GM18873 (cell line): ENCODE data around the gene SOCS2.
"Not testable (repeated sequence)": the region's sequence is repeated elsewhere in the genome, so short reads cannot be mapped to it uniquely, and the experiment has no call there.

Experiments
- ATAC-seq: cut with Tn5 transposase; IDR thresholded peaks from one replicate; pipeline ENCODE4 v1.9.1; 2021; ENCODE audit warnings: mild to moderate bottlenecking, moderate library complexity, moderate number of reproducible peaks; ENCODE audit not compliant: unreplicated experiment, low FRiP score

The SOCS2 gene

DNA sequence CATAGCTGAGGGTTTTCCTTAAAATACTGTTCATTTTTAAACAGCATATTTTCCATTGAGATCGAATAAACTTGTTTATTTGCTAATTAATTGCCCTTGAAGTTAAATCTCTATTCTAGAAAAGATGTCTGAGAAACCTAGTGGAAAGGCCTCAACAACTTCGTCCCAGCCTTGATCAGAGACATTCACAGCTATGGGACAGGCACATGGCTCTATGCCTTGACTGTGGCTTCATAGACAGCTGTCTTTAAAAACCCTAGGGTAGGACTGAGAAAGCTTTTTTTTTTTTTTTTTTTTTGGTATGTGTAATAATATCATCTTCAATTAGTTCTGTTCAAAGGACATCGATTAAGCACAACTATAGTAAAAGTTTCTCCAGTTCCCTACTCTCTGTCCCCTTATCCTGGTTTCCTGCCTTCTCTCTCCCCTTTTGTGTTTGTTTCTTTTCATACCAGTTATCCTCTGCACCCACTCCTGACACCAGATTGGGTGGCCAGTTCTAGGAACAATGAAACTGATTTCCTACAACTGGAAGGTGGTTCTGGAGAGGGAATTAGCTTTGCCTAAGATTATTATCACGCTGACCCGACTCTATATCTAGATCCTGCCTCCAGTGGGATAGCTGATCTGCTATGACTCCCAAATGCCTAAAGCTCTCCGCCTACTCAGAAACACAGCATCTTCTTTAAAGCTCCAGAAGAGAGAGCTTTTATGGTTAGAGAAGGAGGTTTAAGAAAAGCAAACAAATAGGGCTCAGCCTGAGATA is 20.3 kb downstream of the SOCS2 start:
- ATAC-seq, result no peak

DNA sequence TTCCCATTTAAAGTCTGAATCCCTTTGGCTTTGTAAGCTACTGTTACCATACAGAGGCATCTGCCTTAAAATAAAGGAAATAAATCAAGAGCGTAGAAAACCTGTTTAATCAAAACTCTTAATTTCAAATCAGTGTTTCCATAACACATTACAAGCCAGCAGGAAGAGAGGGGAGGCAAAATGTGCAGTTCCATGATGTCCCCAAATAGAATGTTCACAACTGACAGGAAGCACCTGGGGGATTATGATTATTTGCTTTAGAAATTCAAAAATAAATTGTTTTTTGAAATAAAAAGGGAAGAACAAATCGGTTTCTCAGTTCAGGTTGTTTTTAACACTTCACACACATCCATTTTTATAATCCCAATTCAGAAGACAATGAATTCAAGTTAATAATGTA is 21.4 kb downstream of the SOCS2 start:
- ATAC-seq, result no peak

DNA sequence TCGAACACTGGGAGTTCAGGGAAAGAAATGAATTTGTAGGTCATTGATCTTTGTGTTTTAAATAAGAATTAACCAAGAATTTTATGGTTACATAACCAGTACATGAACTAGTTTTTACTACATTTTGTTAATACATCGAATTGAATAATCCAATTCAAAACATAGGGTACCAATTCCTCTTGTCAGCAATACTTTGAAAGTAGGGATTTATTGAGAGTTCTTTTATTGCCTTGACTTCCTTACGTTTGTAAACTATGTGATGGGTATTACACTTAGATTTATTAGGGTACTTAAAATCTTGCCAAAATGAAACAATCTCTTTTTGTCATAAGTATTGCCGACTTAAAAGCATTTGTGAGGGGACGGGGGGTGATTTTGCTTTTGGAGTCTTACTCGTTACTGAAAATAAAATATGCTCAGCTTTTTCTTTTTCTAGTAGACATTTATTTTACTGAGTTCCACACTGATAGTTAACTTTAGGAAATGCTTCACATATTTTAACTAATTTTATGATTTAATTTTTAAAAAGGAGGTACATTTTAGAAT is 22.4 kb downstream of the SOCS2 start:
- no peak for ATAC-seq

DNA sequence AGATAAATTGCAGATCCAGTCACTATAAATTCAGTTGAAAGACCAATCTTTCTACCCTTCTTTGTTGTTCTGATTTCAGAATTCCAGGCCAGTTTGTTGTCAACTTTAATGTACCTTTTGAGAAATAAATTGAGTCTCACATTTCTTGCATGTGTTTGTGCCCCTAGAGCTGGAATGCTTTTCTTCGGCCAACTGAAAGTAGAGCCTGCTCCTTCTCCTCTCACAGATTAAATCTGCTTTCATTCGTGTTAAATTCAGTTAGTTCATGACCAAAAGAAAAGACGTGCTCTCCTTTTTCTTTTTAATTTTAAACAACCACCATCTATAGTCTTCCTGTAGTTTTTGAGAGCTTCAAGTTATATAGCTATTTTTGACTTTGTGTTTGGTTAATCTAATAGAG is 22.9 kb downstream of the SOCS2 start:
- ATAC-seq, result no peak

DNA sequence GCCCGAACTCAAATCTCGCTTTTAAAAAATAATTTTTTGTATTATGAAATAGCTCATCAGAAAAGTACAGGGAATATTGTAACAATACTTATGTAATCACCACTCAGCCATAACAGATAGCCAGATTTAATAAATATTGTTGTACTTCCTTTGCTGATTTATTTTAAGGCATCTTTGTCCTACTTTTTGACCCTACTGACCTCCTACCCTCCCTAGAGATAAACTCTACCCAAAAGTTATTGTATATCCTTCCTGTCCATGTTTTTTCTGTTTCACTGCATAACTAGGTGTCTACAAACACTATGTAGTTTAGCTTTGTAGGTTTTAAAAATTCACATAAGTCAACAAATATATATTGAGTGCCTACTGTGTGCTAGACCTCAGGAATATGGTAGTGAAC is 25.1 kb downstream of the SOCS2 start:
- ATAC-seq, result no peak

DNA sequence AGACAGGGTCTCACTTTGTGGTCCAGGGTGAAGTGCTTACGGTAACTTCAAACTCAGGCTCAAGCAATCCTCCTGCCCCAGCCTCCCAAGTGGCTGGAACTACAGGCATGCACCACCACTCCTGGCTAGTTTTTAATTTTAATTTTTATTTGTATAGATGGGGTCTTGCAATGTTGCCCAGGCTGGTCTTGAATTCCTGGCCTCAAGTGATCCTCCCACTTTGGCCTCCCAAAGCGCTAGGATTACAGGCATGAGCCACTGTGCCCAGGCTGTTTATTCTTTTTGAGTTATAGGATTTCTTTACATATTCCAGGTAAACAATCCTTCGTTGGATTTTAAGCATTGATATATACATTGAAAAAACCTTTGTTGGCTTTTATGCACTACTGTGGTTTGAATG is 26.7 kb downstream of the SOCS2 start:
- no peak for ATAC-seq

DNA sequence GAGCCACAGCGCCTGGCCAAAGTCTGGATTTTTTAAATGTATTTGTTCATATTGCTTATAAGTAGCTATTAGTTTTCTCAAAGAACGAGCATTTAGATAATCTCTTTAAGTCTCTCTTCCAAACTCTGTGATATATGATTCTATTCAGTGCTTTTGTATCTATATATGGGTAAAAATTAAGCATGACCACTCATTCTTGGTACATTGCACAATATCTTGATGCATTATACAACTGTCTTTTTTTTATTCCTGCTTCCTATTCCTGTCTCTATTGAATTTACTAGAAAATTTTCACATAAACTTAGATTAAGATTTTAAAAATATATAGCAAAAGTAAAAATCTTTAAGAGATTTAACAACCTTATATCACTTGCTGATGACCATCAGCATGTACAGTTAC is 29.1 kb downstream of the SOCS2 start:
- no peak for ATAC-seq

DNA sequence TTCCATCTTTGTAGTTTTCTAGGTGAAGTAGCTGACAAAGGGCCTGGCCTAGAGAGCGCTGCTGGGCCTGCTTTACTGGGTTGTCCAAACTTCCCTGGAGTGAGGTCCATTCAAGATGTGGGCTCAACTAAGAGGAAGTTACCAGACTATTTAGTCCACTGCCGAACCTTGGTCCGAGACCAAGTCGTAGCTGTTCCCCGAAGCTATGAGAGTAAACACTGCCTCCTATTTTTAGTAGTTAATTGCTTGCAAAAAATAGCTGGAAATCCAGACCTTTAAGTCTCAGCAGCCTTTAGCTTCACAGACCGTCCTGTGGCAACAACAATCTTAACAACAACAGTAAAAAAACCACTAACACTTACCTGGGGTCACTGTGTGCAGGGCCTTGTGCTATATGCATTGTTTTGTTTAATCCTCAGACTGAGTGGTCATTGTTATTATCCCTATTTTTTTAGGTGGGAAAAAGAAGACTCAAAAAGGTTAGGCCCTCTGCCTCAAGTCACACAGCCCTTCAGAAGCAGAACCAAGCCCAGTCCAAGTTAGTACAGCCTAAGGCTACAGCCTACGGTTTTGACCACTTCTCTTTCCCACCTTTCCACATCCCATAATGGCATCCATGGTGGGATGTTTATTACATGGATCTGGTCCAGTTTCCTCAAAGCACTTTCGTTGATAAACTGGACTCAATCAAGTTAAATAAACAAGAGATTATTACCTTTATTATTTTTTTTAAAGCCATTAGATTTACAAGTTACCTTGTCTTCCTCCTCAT is 30.6 kb downstream of the SOCS2 start:
- no peak for ATAC-seq

DNA sequence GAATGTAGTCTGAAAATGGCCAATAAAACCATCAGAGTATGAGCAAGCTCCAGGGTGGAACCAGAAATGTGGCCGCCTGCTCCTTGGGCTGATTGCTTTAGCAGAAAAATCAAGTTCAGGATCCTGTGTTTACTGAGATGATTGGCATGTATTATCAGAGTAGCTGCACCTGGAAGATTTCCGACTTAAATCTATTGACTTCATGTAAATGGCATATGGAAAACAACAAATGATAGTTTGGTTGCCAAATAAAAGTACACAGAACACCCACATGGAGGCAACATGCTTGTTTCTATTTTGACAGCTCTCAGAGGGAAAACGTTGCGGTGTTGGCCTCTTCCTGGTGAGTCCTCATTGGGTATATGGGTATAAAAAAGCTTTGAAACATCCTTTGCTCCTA is 31.3 kb downstream of the SOCS2 start:
- no peak for ATAC-seq

DNA sequence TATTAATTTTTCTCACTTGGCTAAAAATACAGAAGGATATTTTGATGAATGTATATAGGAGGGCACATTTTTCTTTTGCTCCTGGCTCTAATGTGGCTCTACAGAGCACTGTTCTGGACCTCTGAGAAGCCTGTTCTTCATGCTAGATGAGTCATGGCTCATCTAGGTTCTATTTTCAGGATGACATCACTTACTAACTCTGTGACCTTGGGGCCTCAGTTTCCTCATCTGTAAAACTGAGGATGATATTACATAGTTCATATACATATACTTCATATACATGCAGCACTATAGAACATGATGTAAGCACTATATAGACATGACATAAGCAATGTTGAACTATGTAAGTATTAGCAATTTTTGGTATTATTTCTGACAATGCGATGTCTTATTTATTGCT is 35.8 kb downstream of the SOCS2 start:
- ATAC-seq, result no peak

DNA sequence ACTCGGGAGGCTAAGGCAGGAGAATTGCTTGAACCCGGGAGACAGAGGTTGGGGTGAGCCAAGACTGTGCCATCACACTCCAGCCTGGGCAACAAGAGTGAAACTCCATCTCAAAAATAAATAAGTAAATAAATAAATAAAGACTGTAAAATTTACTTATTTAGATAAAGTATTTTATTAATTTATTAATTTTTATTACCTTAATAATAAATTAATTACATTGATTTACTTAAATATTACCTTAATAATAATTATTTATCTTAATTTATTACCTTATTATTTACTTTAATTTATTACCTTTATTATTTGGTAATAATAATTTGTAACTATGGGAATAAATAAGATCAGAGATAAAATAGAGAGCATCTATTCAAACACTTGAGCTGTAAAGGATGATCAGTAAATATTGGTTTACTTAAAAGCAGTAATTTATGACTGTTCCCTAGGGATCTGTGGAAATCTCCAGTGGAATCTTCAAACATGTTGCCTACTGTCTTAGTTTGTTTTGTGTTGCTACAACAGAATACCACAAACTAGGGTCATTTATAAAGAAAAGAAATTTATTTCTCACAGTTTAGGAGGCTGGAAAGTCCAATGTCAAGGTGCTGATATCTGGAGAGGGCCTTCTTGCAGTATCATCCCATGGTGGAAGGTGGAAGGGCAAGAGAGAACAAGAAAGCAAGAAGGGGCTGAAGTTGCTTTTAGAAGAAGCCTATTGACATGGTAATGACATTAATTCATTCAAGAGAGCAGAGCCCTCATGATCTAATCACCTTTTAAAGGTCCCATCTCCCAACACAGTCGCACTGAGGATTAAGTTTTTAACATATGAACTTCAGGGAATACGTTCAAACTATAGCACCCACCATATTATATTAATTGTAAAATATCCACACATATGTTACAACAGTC is 37.1 kb downstream of the SOCS2 start:
- ATAC-seq, result no peak

DNA sequence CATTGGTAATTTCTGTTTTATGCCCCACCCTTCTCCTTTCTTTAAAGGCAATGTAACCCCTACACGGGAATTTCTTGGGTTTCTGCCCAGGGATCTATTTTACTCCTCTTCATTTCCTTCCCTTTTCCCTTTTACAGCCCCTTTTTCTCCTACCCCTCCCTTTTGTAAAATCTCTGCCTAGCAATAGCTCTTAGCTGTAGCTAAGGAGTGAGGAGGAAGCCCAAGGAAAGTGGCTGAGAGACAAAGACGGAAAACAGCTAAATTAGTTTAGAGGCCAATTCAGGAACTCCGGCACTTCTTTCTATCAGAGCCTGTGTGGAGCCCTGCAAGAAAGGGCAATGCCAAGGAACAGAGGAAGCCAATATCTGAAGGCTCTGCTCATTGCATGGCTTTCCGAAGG is 40.3 kb downstream of the SOCS2 start:
- ATAC-seq, result no peak

DNA sequence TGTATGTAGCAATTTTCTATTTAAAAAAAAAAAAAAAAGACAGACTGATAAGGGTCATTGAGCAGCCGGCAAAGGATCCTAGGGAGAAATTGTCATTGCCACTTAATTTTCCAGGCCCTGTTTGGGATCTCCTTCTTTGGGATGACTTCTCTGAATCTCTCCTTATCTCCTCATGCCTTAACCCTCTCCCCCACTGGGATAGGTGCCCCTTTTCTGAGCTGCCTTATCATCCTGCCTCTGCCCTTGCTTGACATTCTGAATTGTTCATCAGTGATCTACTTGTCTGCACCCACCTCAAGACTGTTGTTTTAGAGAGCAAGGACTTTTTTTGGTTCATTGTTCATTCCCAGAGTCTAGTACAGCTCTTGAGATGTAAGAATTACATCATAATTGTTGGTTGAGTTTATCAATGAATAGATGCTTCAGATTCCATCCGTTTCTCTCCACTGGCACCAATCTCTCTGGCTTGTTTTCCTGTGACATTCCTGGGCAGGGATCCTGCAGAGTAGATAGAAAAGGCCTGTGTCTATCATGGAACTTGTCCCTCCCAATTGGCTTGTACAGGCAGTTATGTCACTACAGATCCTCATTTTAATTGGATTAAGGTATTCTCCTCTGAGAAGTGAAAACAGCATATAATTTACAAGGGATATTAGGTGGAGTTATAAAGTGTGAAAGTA is 42.6 kb downstream of the SOCS2 start:
- ATAC-seq, result no peak

DNA sequence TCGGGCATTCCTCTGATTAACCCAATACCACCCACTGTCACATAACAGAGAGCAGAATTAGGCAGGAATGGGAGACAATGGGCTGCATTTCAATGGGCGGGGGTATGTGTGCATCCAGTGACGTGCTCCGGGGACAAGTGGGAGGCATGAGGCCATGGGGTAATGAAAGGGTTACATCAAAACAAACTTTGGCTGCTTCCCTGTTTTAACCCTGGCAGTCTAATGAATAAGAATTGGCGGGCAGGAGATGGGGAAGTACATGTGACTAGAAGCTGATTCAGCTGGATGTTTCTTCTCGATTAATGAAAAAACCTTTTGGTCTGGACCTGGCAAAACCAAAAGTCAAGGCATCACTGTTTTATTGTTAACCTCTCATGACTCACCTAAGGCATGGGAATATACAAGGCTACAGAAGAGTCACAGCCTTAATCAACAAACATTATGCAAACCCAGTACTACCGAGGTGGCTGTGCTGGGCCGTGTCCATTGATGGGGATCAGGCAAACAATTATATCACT is 44.2 kb downstream of the SOCS2 start:
- no peak for ATAC-seq

DNA sequence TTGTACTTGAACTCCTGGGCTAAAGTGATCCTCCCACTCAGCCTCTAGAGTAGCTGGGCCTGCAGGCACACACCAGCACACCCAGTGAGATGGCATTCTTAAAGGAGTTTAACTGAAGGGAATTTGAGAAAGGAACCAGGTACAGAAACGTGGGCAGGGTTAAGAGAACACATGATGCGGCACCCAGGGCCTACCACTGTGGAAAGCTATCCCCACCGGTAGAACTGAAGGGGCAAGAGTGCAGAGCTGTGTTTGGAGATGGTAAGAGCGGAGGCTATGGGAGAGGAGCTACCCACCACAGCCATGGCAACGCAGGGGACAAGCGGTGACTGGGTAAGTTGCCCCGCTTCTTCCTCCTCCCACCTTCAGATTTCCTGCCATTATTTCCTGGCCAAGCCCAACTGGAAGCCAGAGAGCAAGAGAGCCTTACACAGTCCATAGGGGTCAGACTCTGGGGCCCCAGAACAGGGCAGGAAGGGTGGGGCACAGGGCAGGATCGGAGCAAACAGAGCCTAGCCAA is 46.5 kb downstream of the SOCS2 start:
- ATAC-seq, result no peak

DNA sequence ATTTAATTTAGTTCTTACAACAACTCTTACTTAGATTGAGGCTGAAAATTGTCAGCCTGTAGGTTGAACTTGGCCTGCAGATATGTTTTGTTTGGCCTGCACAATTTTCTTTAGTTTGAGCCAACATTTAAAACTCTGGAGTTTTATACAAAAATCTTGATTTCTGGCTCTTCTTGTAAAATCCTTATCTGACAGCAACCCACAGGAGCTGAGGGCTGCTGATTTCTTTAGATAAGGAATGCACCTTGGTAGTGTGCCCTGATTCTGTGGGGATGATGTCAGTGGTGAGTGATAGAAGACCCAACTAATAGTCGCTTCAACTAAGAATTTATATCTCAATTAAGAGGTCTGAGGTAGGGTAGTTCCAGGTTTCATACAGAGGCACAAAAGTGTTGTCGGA is 49.5 kb downstream of the SOCS2 start:
- no peak for ATAC-seq

DNA sequence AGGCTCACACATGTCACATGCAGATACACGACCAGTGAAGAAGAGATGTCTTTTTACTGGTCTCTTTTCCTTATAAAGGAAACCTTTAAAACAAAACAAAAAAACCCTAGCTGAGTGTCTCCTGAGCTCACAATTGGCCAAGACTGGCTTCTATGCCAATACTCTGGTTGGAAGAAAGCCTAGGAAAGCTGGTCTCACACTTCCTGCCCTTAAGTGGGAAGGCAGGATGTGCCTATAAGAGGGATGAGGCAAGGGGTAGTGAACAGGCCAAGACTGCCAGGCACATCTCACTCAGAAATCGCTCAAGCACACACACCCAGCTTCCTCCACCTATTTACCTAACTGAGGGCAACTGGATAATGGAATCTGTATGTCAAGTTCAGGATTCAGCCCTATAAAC is 50.0 kb downstream of the SOCS2 start:
- ATAC-seq, result no peak

DNA sequence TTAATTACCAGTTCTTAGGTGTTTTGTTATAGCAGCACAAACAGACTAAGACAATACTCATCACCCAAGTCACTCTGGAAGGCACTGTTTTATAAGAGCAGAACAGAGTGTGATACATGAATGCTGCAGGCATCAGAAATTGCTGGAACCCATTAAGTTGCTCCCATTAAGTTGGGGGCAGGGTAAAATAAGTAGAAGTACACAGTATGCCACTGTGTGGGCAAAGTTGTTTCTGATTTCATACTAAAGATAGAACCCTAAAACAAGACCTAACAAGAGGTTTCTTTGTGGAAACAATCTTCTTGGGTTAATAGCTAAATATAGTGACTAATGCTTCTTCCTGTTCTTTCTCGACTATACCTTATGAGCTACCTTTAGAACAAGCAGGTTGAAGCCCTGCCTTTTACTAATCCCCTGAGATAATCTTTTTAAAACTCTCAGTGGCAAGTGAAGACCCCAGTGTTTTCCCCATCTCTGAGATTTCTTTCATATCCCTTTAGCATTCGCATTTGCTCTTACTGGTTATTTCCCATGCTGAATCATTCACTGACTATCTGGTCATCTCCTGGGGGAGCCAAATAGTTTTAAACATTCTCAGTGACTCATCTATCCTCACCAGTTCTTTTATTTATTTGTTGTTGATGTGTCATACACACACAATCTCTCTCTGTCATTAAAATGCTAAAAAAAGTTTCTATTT is 52.3 kb downstream of the SOCS2 start:
- ATAC-seq, result peak; percentile 69

DNA sequence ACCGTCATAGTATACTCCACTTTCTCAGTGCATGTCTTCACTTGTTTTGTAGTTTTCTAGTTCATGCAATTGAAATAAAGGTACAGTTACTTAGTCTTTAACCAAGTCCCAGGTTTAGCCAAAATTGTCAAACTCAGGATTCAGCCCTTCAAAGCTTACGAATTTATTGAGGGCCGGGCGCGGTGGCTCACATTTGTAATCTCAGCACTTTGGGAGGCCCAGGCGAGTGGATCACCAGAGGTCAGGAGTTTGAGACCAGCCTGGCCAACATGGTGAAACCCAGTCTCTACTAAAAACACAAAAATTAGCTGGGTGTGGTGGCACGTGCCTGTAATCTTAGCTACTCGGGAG is 52.8 kb downstream of the SOCS2 start:
- ATAC-seq, result not testable (repeated sequence)
